ENCODE measurements around the gene ZEB2.

ZEB2 gene

GRCh38 chr2:144470816-144471215, 49.1 kb downstream of the ZEB2 start:
- no peaks in the 10 kb centered on the region for H3F3A ChIP-seq (ENCODE audit: control insufficient read depth, insufficient read depth)
- no peaks in the 10 kb centered on the region for H3K9me2 ChIP-seq (replicated peaks; ENCODE audit: control insufficient read depth, low read length)
- no peaks in the 10 kb centered on the region for H3K9me3 ChIP-seq (ENCODE audit: control insufficient read depth, insufficient read depth, low read length)
- no peak overlapping the region for H3K27ac ChIP-seq (ENCODE audit: low read depth, low read length)
- no peak overlapping the region for H3K4me2 ChIP-seq (ENCODE audit: low read length)
- no peaks in the 10 kb centered on the region for H3K79me2 ChIP-seq (ENCODE audit: control insufficient read depth, low read length)
- peaks cover 12% of the 10 kb centered on the region for H3K4me1 ChIP-seq (ENCODE audit: control insufficient read depth, low read length)
- no peak overlapping the region for H3K4me3 ChIP-seq (ENCODE audit: low read length)
- H4K20me1 ChIP-seq (ENCODE audit: control insufficient read depth, insufficient read depth, low read depth, low read length), result no peaks in the 10 kb centered on the region
- H3K36me3 ChIP-seq (ENCODE audit: control insufficient read depth, low read length), result no peaks in the 10 kb centered on the region
- H3K27me3 ChIP-seq (ENCODE audit: control insufficient read depth, low read length), result no peaks in the 10 kb centered on the region
- no peak for TF ChIP-seq EZH2phosphoT487 (IDR thresholded peaks at IDR 0.05; ENCODE audit: borderline replicate concordance, low read length)
- TF ChIP-seq, protein P1, sequence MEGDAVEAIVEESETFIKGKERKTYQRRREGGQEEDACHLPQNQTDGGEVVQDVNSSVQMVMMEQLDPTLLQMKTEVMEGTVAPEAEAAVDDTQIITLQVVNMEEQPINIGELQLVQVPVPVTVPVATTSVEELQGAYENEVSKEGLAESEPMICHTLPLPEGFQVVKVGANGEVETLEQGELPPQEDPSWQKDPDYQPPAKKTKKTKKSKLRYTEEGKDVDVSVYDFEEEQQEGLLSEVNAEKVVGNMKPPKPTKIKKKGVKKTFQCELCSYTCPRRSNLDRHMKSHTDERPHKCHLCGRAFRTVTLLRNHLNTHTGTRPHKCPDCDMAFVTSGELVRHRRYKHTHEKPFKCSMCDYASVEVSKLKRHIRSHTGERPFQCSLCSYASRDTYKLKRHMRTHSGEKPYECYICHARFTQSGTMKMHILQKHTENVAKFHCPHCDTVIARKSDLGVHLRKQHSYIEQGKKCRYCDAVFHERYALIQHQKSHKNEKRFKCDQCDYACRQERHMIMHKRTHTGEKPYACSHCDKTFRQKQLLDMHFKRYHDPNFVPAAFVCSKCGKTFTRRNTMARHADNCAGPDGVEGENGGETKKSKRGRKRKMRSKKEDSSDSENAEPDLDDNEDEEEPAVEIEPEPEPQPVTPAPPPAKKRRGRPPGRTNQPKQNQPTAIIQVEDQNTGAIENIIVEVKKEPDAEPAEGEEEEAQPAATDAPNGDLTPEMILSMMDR (IDR thresholded peaks at IDR 0.05; ENCODE audit: low read depth, low read length, poor library complexity, severe bottlenecking), result no peak

GRCh38 chr2:144470334-144470733, 49.6 kb downstream of the ZEB2 start:
- H3K9me2 ChIP-seq (replicated peaks; ENCODE audit: control insufficient read depth, low read length), result no peaks in the 10 kb centered on the region
- peaks cover 12% of the 10 kb centered on the region for H3K4me1 ChIP-seq (ENCODE audit: control insufficient read depth, low read length)
- no peak overlapping the region for H3K4me3 ChIP-seq (ENCODE audit: low read length)
- no peaks in the 10 kb centered on the region for H3K79me2 ChIP-seq (ENCODE audit: control insufficient read depth, low read length)
- H3K27ac ChIP-seq (ENCODE audit: low read depth, low read length), result no peak overlapping the region
- H3K27me3 ChIP-seq (ENCODE audit: control insufficient read depth, low read length), result no peaks in the 10 kb centered on the region
- no peaks in the 10 kb centered on the region for H3F3A ChIP-seq (ENCODE audit: control insufficient read depth, insufficient read depth)
- no peaks in the 10 kb centered on the region for H3K9me3 ChIP-seq (ENCODE audit: control insufficient read depth, insufficient read depth, low read length)
- H4K20me1 ChIP-seq (ENCODE audit: control insufficient read depth, insufficient read depth, low read depth, low read length), result no peaks in the 10 kb centered on the region
- no peak overlapping the region for H3K4me2 ChIP-seq (ENCODE audit: low read length)
- no peak for TF ChIP-seq EZH2phosphoT487 (IDR thresholded peaks at IDR 0.05; ENCODE audit: borderline replicate concordance, low read length)
- TF ChIP-seq, protein P1 (IDR thresholded peaks at IDR 0.05; ENCODE audit: low read depth, low read length, poor library complexity, severe bottlenecking), result no peak
- no peaks in the 10 kb centered on the region for H3K36me3 ChIP-seq (ENCODE audit: control insufficient read depth, low read length)

- H3K4me1 ChIP-seq (ENCODE audit: control insufficient read depth, low read length), result peaks cover 12% of the 10 kb centered on the region
- no peak for TF ChIP-seq EZH2phosphoT487 (IDR thresholded peaks at IDR 0.05; ENCODE audit: borderline replicate concordance, low read length)
- TF ChIP-seq, protein P1 (IDR thresholded peaks at IDR 0.05; ENCODE audit: low read depth, low read length, poor library complexity, severe bottlenecking), result no peak
Measured at GRCh38 chr2:144469798-144470197, 50.1 kb downstream of the ZEB2 start.

More at GRCh38 chr2:144469798-144470197, 50.1 kb downstream of the ZEB2 start:
- Histone ChIP-seq H4K20me1 (ENCODE audit: control insufficient read depth, insufficient read depth, low read depth, low read length) (no peaks in the 10 kb centered on the region), H3K9me3 (ENCODE audit: control insufficient read depth, insufficient read depth, low read length) (no peaks in the 10 kb centered on the region), H3K27ac (ENCODE audit: low read depth, low read length) (no peak overlapping the region), H3F3A (ENCODE audit: control insufficient read depth, insufficient read depth) (no peaks in the 10 kb centered on the region), H3K27me3 (ENCODE audit: control insufficient read depth, low read length) (no peaks in the 10 kb centered on the region), H3K36me3 (ENCODE audit: control insufficient read depth, low read length) (no peaks in the 10 kb centered on the region), H3K4me3 (ENCODE audit: low read length) (no peak overlapping the region), H3K9me2 (replicated peaks; ENCODE audit: control insufficient read depth, low read length) (no peaks in the 10 kb centered on the region), H3K79me2 (ENCODE audit: control insufficient read depth, low read length) (no peaks in the 10 kb centered on the region), H3K4me2 (ENCODE audit: low read length) (no peak overlapping the region)
